IMR-90 (cell line): Measurements from ENCODE around the gene CBX6. TPM values are rescaled to one million over a fixed set of nuclear protein-coding genes. Genes with fewer than 3 reads are reported as not detected.

Source experiments
- ATAC-seq: fragments of 200-7000 bp; cut with Tn5 transposase; 2 replicates; pipeline ENCODE4 v1.9.1; 2020; ENCODE audit warnings: low read depth, mild to moderate bottlenecking, moderate library complexity
- BruUV-seq: library from RNA; stranded (reverse); fragments of 400-500 nt; replicated peaks from 2 replicates; lab custom pipeline; 2021; lab: Mats Ljungman, UMichigan
- CTCF ChIA-PET: fragments of 300-600 bp; formaldehyde crosslinking; extraction: SDS; loops from one replicate; lab custom pipeline; 2021; ENCODE audit warnings: antibody characterized with exemption; lab: Yijun Ruan, JAX
- POLR2A ChIA-PET: fragments of 300-600 bp; sonication (Branson Sonifier 250); formaldehyde crosslinking; loops from one replicate; lab custom pipeline; 2022; ENCODE audit warnings: antibody characterized with exemption; ENCODE audit not compliant: unreplicated experiment; lab: Charles Lee
- DNase-seq: peaks from one replicate; pipeline ENCODE4 v3.0.0; 2013
- H2AFZ ChIP-seq: replicated peaks from 2 replicates; pipeline ENCODE3; 2013; ENCODE audit warnings: low read length, mild to moderate bottlenecking; ENCODE audit not compliant: poor library complexity
- H2AK5ac ChIP-seq: 2 replicates; pipeline ENCODE4 v1.6.1; 2013; ENCODE audit warnings: low read depth, low read length, inconsistent platforms
- H2AK9ac ChIP-seq: replicated peaks from 2 replicates; pipeline ENCODE3; 2013; ENCODE audit warnings: mild to moderate bottlenecking, low read depth, low read length, moderate library complexity; ENCODE audit not compliant: poor library complexity
- H2BK120ac ChIP-seq: 2 replicates; pipeline ENCODE4 v1.6.1; 2013; ENCODE audit warnings: low read depth, low read length, inconsistent platforms
- H2BK15ac ChIP-seq: 3 replicates; pipeline ENCODE4 v1.6.1; 2013; ENCODE audit warnings: low read depth, low read length, inconsistent platforms
- H2BK20ac ChIP-seq: 2 replicates; pipeline ENCODE4 v1.6.1; 2013; ENCODE audit warnings: low read depth, mild to moderate bottlenecking, inconsistent platforms, low read length, moderate library complexity
- H2BK5ac ChIP-seq: 2 replicates; pipeline ENCODE4 v1.6.1; 2013; ENCODE audit warnings: mild to moderate bottlenecking, low read depth, low read length, inconsistent platforms; ENCODE audit not compliant: poor library complexity, severe bottlenecking
- H3K14ac ChIP-seq: replicated peaks from 2 replicates; pipeline ENCODE4 v1.6.1; 2013; ENCODE audit warnings: low read depth, low read length, inconsistent platforms
- H3K18ac ChIP-seq: 2 replicates; pipeline ENCODE4 v1.6.1; 2013; ENCODE audit warnings: low read depth, low read length, control low read depth
- H3K23ac ChIP-seq: 2 replicates; pipeline ENCODE4 v1.6.1; 2013; ENCODE audit warnings: low read depth, low read length, inconsistent platforms
- H3K27ac ChIP-seq: 2 replicates; pipeline ENCODE4 v1.5.1; 2013; ENCODE audit warnings: mild to moderate bottlenecking, control low read depth, low read length; ENCODE audit not compliant: insufficient read depth
- H3K27me3 ChIP-seq: 2 replicates; pipeline ENCODE4 v1.6.1; 2013; ENCODE audit warnings: low read length; ENCODE audit not compliant: control insufficient read depth, insufficient read depth
- H3K36me3 ChIP-seq: 2 replicates; pipeline ENCODE4 v1.6.1; 2013; ENCODE audit warnings: low read length, mixed read lengths; ENCODE audit not compliant: control insufficient read depth, insufficient read depth
- H3K4ac ChIP-seq: 2 replicates; pipeline ENCODE4 v1.6.1; 2013; ENCODE audit warnings: low read depth, low read length, inconsistent platforms
- H3K4me1 ChIP-seq: 2 replicates; pipeline ENCODE4 v1.6.1; 2013; ENCODE audit warnings: low read length, mixed read lengths; ENCODE audit not compliant: control insufficient read depth, insufficient read depth
- H3K4me2 ChIP-seq: 2 replicates; pipeline ENCODE4 v1.6.1; 2013; ENCODE audit warnings: low read depth, mild to moderate bottlenecking, control low read depth, low read length, moderate library complexity
- H3K4me3 ChIP-seq: 2 replicates; pipeline ENCODE4 v1.5.1; 2013; ENCODE audit warnings: low read depth, mild to moderate bottlenecking, control low read depth, low read length, moderate library complexity; ENCODE audit not compliant: insufficient read depth
- H3K56ac ChIP-seq: 2 replicates; pipeline ENCODE4 v1.6.1; 2013; ENCODE audit warnings: low read length, inconsistent platforms; ENCODE audit not compliant: insufficient read depth; ENCODE audit errors: extremely low read depth
- H3K79me1 ChIP-seq, 2 experiments: 2 replicates each; pipeline ENCODE4 v1.6.1; 2013; ENCODE audit warnings: low read length in 2 of 2, inconsistent platforms in 1 of 2, low read depth in 1 of 2
- H3K9ac ChIP-seq: 2 replicates; pipeline ENCODE4 v1.6.1; 2013; ENCODE audit warnings: low read depth, low read length, control low read depth
- H3K9me1 ChIP-seq: 2 replicates; pipeline ENCODE4 v1.6.1; 2013; ENCODE audit warnings: low read length, inconsistent platforms; ENCODE audit not compliant: insufficient read depth
- H3K9me3 ChIP-seq: 2 replicates; pipeline ENCODE4 v1.6.1; 2013; ENCODE audit warnings: low read length; ENCODE audit not compliant: control insufficient read depth, insufficient read depth
- H4K20me1 ChIP-seq: 2 replicates; pipeline ENCODE4 v1.6.1; 2013; ENCODE audit warnings: low read length, inconsistent platforms; ENCODE audit not compliant: insufficient read depth
- H4K5ac ChIP-seq: 2 replicates; pipeline ENCODE4 v1.6.1; 2013; ENCODE audit warnings: mild to moderate bottlenecking, low read depth, low read length, control low read depth
- H4K8ac ChIP-seq, 2 experiments: 2 replicates each; pipeline ENCODE4 v1.6.1; 2013; ENCODE audit warnings: low read depth in 2 of 2, low read length in 2 of 2, control low read depth in 1 of 2, inconsistent platforms in 1 of 2
- H4K91ac ChIP-seq: 2 replicates; pipeline ENCODE4 v1.6.1; 2013; ENCODE audit warnings: low read depth, low read length, inconsistent platforms; ENCODE audit not compliant: insufficient read depth
- CEBPB ChIP-seq: IDR thresholded peaks from 2 replicates; pipeline ENCODE4 v1.6.1; 2012; ENCODE audit warnings: low read depth, low read length, improper control_type of control experiment
- CHD1 ChIP-seq: IDR thresholded peaks from 2 replicates; pipeline ENCODE4 v1.6.1; 2012; ENCODE audit warnings: low read depth, low read length, improper control_type of control experiment
- FOS ChIP-seq: fragments of 150-350 bp; IDR thresholded peaks from 2 replicates; pipeline ENCODE4 v1.6.1; 2016; ENCODE audit warnings: low read depth, low read length
- MAFK ChIP-seq: IDR thresholded peaks from 2 replicates; pipeline ENCODE4 v1.6.1; 2012; ENCODE audit warnings: low read depth, low read length, improper control_type of control experiment
- MAZ ChIP-seq: IDR thresholded peaks from 2 replicates; pipeline ENCODE4 v1.6.1; 2012; ENCODE audit warnings: low read depth, mild to moderate bottlenecking, low read length, improper control_type of control experiment, moderate library complexity, borderline replicate concordance
- NFE2L2 ChIP-seq: fragments of 150-350 bp; IDR thresholded peaks from 2 replicates; pipeline ENCODE4 v1.6.1; 2016; ENCODE audit warnings: low read depth, mild to moderate bottlenecking, low read length
- WGBS, 2 experiments: methylation state at CpG; one replicate each; pipeline versions ENCODE4 v1.1.5 to v1.1.7; 2013; ENCODE audit warnings: missing lambda C conversion rate in 2 of 2; ENCODE audit not compliant: insufficient read length in 1 of 2; ENCODE audit errors: extremely low coverage in 2 of 2; 5-methylcytosine and 5-hydroxymethylcytosine counted together
- dilution Hi-C: fragments of 300-500 bp; cut with HindIII; formaldehyde crosslinking; loops from one replicate; pipeline ENCODE4 v1.14.3; 2018; ENCODE audit warnings: low sequenced_read_pairs; ENCODE audit not compliant: unreplicated experiment
- in situ Hi-C: fragments of 300-500 bp; cut with MboI; formaldehyde crosslinking; loops from 3 replicates; pipeline ENCODE4 v1.14.3; 2019; ENCODE audit warnings: low sequenced_read_pairs, inconsistent platforms, mixed read lengths
- intact Hi-C: fragments of 100-400 bp; cut with micrococcal nuclease; formaldehyde crosslinking; loops from 2 replicates; pipeline ENCODE4 v1.10.0; 2022
- polyA plus RNA-seq, 3 experiments: library from polyadenylated mRNA; depleted of rRNA; stranded (reverse); fragments of >200 nt; gene quantifications; 2 replicates each; pipeline ENCODE4 v1.2.3, GENCODE V29; 2012; ENCODE audit warnings: low replicate concordance in 1 of 3
- total RNA-seq: library from RNA; depleted of rRNA; stranded (reverse); fragments of >200 nt; gene quantifications from 2 replicates; pipeline ENCODE4 v1.2.3, GENCODE V29; 2012
- TF ChIP-seq, protein P1 (sequence below): fragments of 150-350 bp; IDR thresholded peaks from 2 replicates; pipeline ENCODE4 v1.6.1; 2016; ENCODE audit warnings: low read depth, mild to moderate bottlenecking, low read length, moderate library complexity, borderline replicate concordance

Gene CBX6
- total and polyA plus RNA-seq, 2 of the 4 experiments (the other 2 are of a cell fraction), result 15.2 to 19.0 TPM

DNA sequence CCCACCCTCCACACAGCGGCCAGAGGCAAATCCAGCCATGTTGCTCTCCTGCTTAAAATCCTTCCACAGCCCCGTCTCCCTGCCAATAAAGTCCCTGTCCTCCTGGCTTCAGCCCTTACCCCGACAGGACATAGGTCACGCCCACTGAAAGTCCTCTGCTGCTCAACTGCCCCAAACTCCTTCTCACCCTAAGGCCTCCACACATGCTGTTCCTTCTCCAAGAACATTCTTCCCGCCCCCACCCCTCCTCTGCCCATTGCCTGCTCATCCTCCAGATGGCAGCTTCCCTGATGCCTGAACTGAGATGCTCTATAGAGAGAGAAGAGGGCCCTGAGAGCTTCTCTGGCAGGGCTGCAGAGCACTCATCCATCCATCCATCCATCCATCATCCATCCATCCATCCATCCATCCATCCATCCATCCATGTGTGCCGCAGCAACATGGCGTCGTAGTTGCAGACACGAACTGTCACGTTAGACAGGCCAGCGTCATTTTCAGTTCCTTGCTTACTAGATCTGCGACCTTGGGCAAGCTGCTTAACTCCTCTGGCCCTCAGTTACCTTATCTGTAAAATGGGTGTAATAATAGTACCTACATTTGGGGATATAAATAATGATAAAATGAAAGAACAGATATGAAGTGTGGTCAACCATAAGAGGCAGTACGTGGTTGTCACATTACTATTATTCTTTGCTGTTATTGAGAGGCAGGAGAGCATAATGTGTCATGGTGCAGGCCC, 37.6 kb downstream of the CBX6 start:
- Histone ChIP-seq H3K18ac (no peak overlapping the region), H3K4me2 (no peak overlapping the region), H2AK9ac (no peak overlapping the region), H2BK20ac (no peak overlapping the region), H3K4me3 (no peak overlapping the region), H4K5ac (no peak overlapping the region), H3K27ac (no peak overlapping the region), H4K8ac (no peak overlapping the region), H3K9ac (no peak overlapping the region), H2BK120ac (no peak overlapping the region), H2BK15ac (no peak overlapping the region), H4K91ac (no peak overlapping the region), H3K36me3 (no peaks in the 10 kb centered on the region), H2AK5ac (no peak overlapping the region), H3K23ac (no peak overlapping the region), H4K20me1 (no peaks in the 10 kb centered on the region; the same call in 1 of the 2 replicates), H3K9me3 (no peaks in the 10 kb centered on the region), H3K4me1 (peaks cover 2% of the 10 kb centered on the region; the same call in 1 of the 2 replicates), H3K9me1 (no peaks in the 10 kb centered on the region), H2AFZ (no peak overlapping the region), H3K56ac (no peak overlapping the region), H3K27me3 (no peaks in the 10 kb centered on the region), H3K14ac (no peak overlapping the region), H2BK5ac (no peak overlapping the region), H3K79me1 (no peaks in the 10 kb centered on the region), H3K4ac (no peak overlapping the region)
- POLR2A ChIA-PET, result interaction anchor here (0.9 kb wide), 1 partner anchor 12 kb away, joined by 8 read pairs; no protein-coding TSS in a partner anchor
- CTCF ChIA-PET, result no interaction called here
- dilution Hi-C loops (no loop called here), in situ Hi-C loops (no loop called here), intact Hi-C loops (no loop called here)
- ATAC-seq (no peak), DNase-seq (no peak)
- no CpG with 5 or more reads among the region's 13 CpGs for WGBS, 2 experiments
- BruUV-seq, result no TSS peak
- no peak for TF ChIP-seq NFE2L2
- no peak for TF ChIP-seq MAFK
- TF ChIP-seq MAZ, result no peak
- no peak for TF ChIP-seq FOS
- TF ChIP-seq, protein P1, sequence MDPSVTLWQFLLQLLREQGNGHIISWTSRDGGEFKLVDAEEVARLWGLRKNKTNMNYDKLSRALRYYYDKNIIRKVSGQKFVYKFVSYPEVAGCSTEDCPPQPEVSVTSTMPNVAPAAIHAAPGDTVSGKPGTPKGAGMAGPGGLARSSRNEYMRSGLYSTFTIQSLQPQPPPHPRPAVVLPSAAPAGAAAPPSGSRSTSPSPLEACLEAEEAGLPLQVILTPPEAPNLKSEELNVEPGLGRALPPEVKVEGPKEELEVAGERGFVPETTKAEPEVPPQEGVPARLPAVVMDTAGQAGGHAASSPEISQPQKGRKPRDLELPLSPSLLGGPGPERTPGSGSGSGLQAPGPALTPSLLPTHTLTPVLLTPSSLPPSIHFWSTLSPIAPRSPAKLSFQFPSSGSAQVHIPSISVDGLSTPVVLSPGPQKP, result no peak
- no peak for TF ChIP-seq CEBPB
- no peak for TF ChIP-seq CHD1
